Lower leg skin (tissue), 3 donors: ENCODE measurements around the gene PTGER1.

Experiments used
- POLR2A ChIP-seq, 2 donors: fragments of 450-650 bp; IDR thresholded peaks; one replicate each; pipeline ENCODE4 v1.6.1; 2016 to 2017; ENCODE audit warnings: antibody characterized with exemption in 2 of 2, mild to moderate bottlenecking in 1 of 2, moderate library complexity in 1 of 2
- TF ChIP-seq, protein P1 (sequence below), 3 donors: fragments of 450-650 bp; IDR thresholded peaks; one replicate each; pipeline ENCODE4 v1.5.1; 2016; ENCODE audit warnings: antibody characterized with exemption in 3 of 3, mild to moderate bottlenecking in 3 of 3, moderate library complexity in 2 of 3

DNA sequence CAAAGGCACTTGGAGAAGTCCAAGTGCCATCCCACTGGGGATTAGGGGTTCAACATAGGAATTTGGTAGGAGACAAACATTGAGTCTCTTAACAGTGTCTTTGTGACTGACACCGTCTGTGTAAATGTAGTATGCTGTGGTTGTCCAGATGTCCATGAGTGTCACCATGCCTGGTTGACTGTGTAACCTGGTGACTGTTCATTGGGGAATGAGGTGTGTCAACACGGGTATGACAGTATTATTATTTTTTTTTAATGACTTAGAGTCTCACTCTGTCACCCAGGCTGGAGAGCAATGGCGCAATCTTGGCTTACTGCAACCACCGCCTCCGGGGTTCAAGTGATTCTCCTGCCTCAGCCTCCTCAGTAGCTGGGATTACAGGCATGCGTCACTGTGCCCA lies 25.8 kb downstream of the PTGER1 start:
- no peak for TF ChIP-seq POLR2A (IDR thresholded peaks at IDR 0.05)
- TF ChIP-seq, protein P1, sequence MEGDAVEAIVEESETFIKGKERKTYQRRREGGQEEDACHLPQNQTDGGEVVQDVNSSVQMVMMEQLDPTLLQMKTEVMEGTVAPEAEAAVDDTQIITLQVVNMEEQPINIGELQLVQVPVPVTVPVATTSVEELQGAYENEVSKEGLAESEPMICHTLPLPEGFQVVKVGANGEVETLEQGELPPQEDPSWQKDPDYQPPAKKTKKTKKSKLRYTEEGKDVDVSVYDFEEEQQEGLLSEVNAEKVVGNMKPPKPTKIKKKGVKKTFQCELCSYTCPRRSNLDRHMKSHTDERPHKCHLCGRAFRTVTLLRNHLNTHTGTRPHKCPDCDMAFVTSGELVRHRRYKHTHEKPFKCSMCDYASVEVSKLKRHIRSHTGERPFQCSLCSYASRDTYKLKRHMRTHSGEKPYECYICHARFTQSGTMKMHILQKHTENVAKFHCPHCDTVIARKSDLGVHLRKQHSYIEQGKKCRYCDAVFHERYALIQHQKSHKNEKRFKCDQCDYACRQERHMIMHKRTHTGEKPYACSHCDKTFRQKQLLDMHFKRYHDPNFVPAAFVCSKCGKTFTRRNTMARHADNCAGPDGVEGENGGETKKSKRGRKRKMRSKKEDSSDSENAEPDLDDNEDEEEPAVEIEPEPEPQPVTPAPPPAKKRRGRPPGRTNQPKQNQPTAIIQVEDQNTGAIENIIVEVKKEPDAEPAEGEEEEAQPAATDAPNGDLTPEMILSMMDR (IDR thresholded peaks at IDR 0.05) = no peak
